HepG2 (cell line): Measurements from ENCODE around the gene PTF1A. TPM values are rescaled to one million over a fixed set of nuclear protein-coding genes. Genes with fewer than 3 reads are reported as not detected.
A peak's percentile ranks its signal among the peaks of the same experiment; 100 is the strongest.

Experiments used
- ATAC-seq: fragments of 200-7000 bp; cut with Tn5 transposase; 3 replicates; pipeline ENCODE4 v1.9.1; 2020; ENCODE audit warnings: mild to moderate bottlenecking, moderate library complexity
- BruUV-seq: library from RNA; stranded (reverse); fragments of 400-500 nt; replicated peaks from 2 replicates; lab custom pipeline; 2021; lab: Mats Ljungman, UMichigan
- CTCF ChIA-PET: fragments of 300-600 bp; formaldehyde crosslinking; extraction: SDS; loops from one replicate; lab custom pipeline; 2021; ENCODE audit warnings: low total read pairs, inconsistent platforms, low intra/inter-chr PET ratio; lab: Yijun Ruan, JAX
- POLR2A ChIA-PET: fragments of 350-600 bp; sonication (Branson Sonifier 250); formaldehyde crosslinking; loops from one replicate; lab custom pipeline; 2020; ENCODE audit warnings: antibody characterized with exemption, inconsistent platforms; lab: Yijun Ruan, JAX
- DNase-seq: peaks from one replicate; pipeline ENCODE4 v3.0.0-alpha.2; 2015; ENCODE audit warnings: low spot score
- FAIRE-seq: peaks from 3 replicates; lab custom pipeline; 2011; peaks lifted over from hg19 to GRCh38; lab: Jason Lieb, UNC
- H2AFZ ChIP-seq: one replicate; pipeline ENCODE4 v1.6.1; 2011; ENCODE audit warnings: low read length, inconsistent platforms
- H3K27ac ChIP-seq: fragments of 300-600 bp; 3 replicates; pipeline ENCODE4 v1.8.0; 2011; ENCODE audit warnings: mixed run types, mild to moderate bottlenecking, mixed read lengths, low read length, inconsistent platforms; ENCODE audit not compliant: insufficient read depth; ENCODE audit errors: extremely low read length
- H3K27me3 ChIP-seq, 2 experiments: fragments of 200-600 bp in 1 of 2; 2 replicates in 1 of 2; 3 replicates in 1 of 2; pipeline versions ENCODE4 v1.6.0 to v1.8.0; 2011; ENCODE audit warnings: low read length in 2 of 2, mild to moderate bottlenecking in 2 of 2, moderate library complexity in 2 of 2, inconsistent platforms in 1 of 2; ENCODE audit not compliant: insufficient read depth in 2 of 2, control insufficient read depth in 1 of 2
- H3K36me3 ChIP-seq, 2 experiments: fragments of 200-600 bp in 1 of 2; replicated peaks in 1 of 2; 2 replicates in 1 of 2; 3 replicates in 1 of 2; pipeline versions ENCODE4 v1.5.1 to v1.8.0; 2011; ENCODE audit warnings: low read length in 2 of 2, inconsistent platforms in 1 of 2; ENCODE audit not compliant: insufficient read depth in 2 of 2, control insufficient read depth in 1 of 2
- H3K4me1 ChIP-seq: 2 replicates; pipeline ENCODE4 v1.5.1; 2012; ENCODE audit warnings: low read length, inconsistent platforms; ENCODE audit not compliant: insufficient read depth
- H3K4me2 ChIP-seq: 2 replicates; pipeline ENCODE4 v1.6.0; 2011; ENCODE audit warnings: low read depth, low read length, inconsistent platforms
- H3K4me3 ChIP-seq, 3 experiments: fragments of 200-600 bp in 1 of 3; sonication (generic), shearing (Covaris generic) in 1 of 3; replicated peaks in 1 of 3; 2 replicates each; pipeline ENCODE4 v1.5.1; 2011 to 2016; ENCODE audit warnings: low read length in 3 of 3, inconsistent platforms in 2 of 3, low read depth in 2 of 3, mild to moderate bottlenecking in 2 of 3, control low read depth in 1 of 3, mixed read lengths in 1 of 3; ENCODE audit not compliant: insufficient read depth in 1 of 3
- H3K79me2 ChIP-seq: one replicate; pipeline ENCODE4 v1.6.1; 2011; ENCODE audit warnings: low read length, inconsistent platforms; ENCODE audit not compliant: insufficient read depth
- H3K9ac ChIP-seq: 2 replicates; pipeline ENCODE4 v1.6.0; 2011; ENCODE audit warnings: mild to moderate bottlenecking, low read depth, low read length, inconsistent platforms; ENCODE audit not compliant: insufficient read depth
- H3K9me3 ChIP-seq: 2 replicates; pipeline ENCODE4 v1.5.1; 2012; ENCODE audit warnings: mild to moderate bottlenecking, low read length
- H4K20me1 ChIP-seq: 2 replicates; pipeline ENCODE4 v1.6.0; 2011; ENCODE audit warnings: inconsistent platforms, mild to moderate bottlenecking, low read length, moderate library complexity; ENCODE audit not compliant: insufficient read depth
- GABPB1 ChIP-seq: IDR thresholded peaks from 2 replicates; pipeline ENCODE4 v1.6.1; 2016; ENCODE audit warnings: mild to moderate bottlenecking, missing genetic modification reagents, moderate library complexity, missing compliant biosample characterization
- HOXA3 ChIP-seq: sonication (generic); formaldehyde crosslinking; IDR thresholded peaks from 2 replicates; pipeline ENCODE4 v1.5.0; 2020; ENCODE audit warnings: missing genetic modification reagents
- KDM1A ChIP-seq: IDR thresholded peaks from 2 replicates; pipeline ENCODE4 v1.6.1; 2016; ENCODE audit warnings: missing compliant biosample characterization
- KDM5B ChIP-seq: sonication (generic); formaldehyde crosslinking; IDR thresholded peaks from 2 replicates; pipeline ENCODE4 v1.4.0; 2020; ENCODE audit warnings: missing genetic modification reagents, mild to moderate bottlenecking, borderline replicate concordance
- KMT2A ChIP-seq: sonication (generic); formaldehyde crosslinking; IDR thresholded peaks from 2 replicates; pipeline ENCODE4 v1.4.0; 2020; ENCODE audit warnings: missing genetic modification reagents
- MTF2 ChIP-seq: sonication (generic); formaldehyde crosslinking; IDR thresholded peaks from 2 replicates; pipeline ENCODE4 v1.5.0; 2020; ENCODE audit warnings: missing genetic modification reagents, borderline replicate concordance
- MYC ChIP-seq: sonication (generic); formaldehyde crosslinking; IDR thresholded peaks from 2 replicates; pipeline ENCODE4 v1.9.0; 2021; ENCODE audit warnings: missing genetic modification reagents, borderline replicate concordance
- SMAD9 ChIP-seq: sonication (generic); formaldehyde crosslinking; IDR thresholded peaks from 2 replicates; pipeline ENCODE4 v1.5.1; 2020; ENCODE audit warnings: mild to moderate bottlenecking, missing genetic modification reagents
- TBL1XR1 ChIP-seq: fragments of 150-350 bp; IDR thresholded peaks from 2 replicates; pipeline ENCODE4 v1.6.1; 2014; ENCODE audit warnings: borderline replicate concordance, low read length; ENCODE audit not compliant: partially characterized antibody
- YEATS4 ChIP-seq: sonication (generic); formaldehyde crosslinking; IDR thresholded peaks from 2 replicates; pipeline ENCODE4 v1.4.0; 2020; ENCODE audit warnings: missing genetic modification reagents, borderline replicate concordance
- ZEB1 ChIP-seq: IDR thresholded peaks from 2 replicates; pipeline ENCODE4 v1.6.1; 2012; ENCODE audit warnings: mild to moderate bottlenecking, low read depth, inconsistent platforms; ENCODE audit not compliant: insufficient replicate concordance
- ZNF101 ChIP-seq: sonication (generic); formaldehyde crosslinking; IDR thresholded peaks from 2 replicates; pipeline ENCODE4 v1.4.0; 2020; ENCODE audit warnings: mild to moderate bottlenecking, low read depth, missing genetic modification reagents, borderline replicate concordance
- ZNF33B ChIP-seq: sonication (generic); formaldehyde crosslinking; IDR thresholded peaks from 2 replicates; pipeline ENCODE4 v1.5.1; 2020; ENCODE audit warnings: mild to moderate bottlenecking, missing genetic modification reagents
- ZNF678 ChIP-seq: sonication (generic); formaldehyde crosslinking; IDR thresholded peaks from 2 replicates; pipeline ENCODE4 v1.4.0; 2020; ENCODE audit warnings: mild to moderate bottlenecking, missing genetic modification reagents
- WGBS: methylation state at CpG from one replicate; pipeline ENCODE4 v1.1.6; 2017; ENCODE audit warnings: low lambda C conversion rate; 5-methylcytosine and 5-hydroxymethylcytosine counted together
- in situ Hi-C: cut with HindIII; loops from 2 replicates; pipeline ENCODE4 v1.10.0; 2017; ENCODE audit warnings: low pct_unique_long_range_greater_than_20kb; ENCODE audit not compliant: extremely low pct_ligation_motif_present
- intact Hi-C: fragments of 100-400 bp; cut with micrococcal nuclease; formaldehyde crosslinking; loops from one replicate; pipeline ENCODE4 v1.10.0; 2022; ENCODE audit not compliant: unreplicated experiment
- polyA plus RNA-seq, 8 experiments: library from polyadenylated mRNA; depleted of rRNA in 3 of 8; stranded (reverse) in 7 of 8; unstranded in 1 of 8; fragments of >200 nt; fragmentation: Illumina TruSeq in 4 of 8; extraction: Trizol in 4 of 8; gene quantifications; 2 replicates each; pipeline versions ENCODE4 v1.2.1 to v1.2.3, GENCODE V29; 2011 to 2016; ENCODE audit warnings: low read depth in 4 of 8, missing spikeins in 1 of 8, mixed read lengths in 1 of 8; ENCODE audit not compliant: insufficient read depth in 1 of 8
- total RNA-seq, 5 experiments: library from RNA; depleted of rRNA; stranded (reverse); fragments of >200 nt; fragmentation: Illumina TruSeq; extraction: Trizol; gene quantifications; 2 replicates each; pipeline ENCODE4 v1.2.3, GENCODE V29; 2016; ENCODE audit warnings: low read depth in 1 of 5
- TF ChIP-seq, protein P1 (sequence below): sonication (generic); formaldehyde crosslinking; IDR thresholded peaks from 2 replicates; pipeline ENCODE4 v1.4.0; 2020; ENCODE audit warnings: missing genetic modification reagents
- TF ChIP-seq, protein P2 (sequence below): sonication (generic); formaldehyde crosslinking; IDR thresholded peaks from 2 replicates; pipeline ENCODE4 v1.4.0; 2020; ENCODE audit warnings: missing genetic modification reagents, borderline replicate concordance
- TF ChIP-seq, protein P3 (sequence below): sonication (generic); formaldehyde crosslinking; IDR thresholded peaks from 2 replicates; pipeline ENCODE4 v1.5.1; 2020; ENCODE audit warnings: missing genetic modification reagents, mild to moderate bottlenecking, borderline replicate concordance
- TF ChIP-seq, protein P4 (sequence below): sonication (generic); formaldehyde crosslinking; IDR thresholded peaks from 2 replicates; pipeline ENCODE4 v1.5.0; 2020; ENCODE audit warnings: mild to moderate bottlenecking, missing genetic modification reagents

PTF1A gene
- total and polyA plus RNA-seq, 2 of the 13 experiments (the other 11 are each of a cell fraction or from before 2014, with no cell fraction given): not detected

DNA sequence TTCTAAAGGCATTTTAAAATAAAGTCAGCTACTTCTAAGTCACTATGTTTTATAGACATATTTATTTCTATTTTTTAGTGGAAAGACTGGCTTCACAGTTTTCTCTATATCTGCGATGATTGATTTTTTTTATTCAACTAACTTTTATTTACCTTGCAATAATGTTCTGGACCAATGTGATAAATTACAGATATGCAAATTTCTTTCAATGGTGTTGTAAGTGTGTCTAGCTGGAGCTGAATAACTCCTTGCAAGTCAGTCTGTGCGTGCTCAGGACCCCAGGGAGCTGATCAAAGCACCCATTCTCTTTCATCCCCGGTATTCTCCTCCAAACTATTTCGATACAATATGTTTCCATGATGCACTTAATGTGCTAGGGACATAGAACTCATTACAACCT lies 9.7 kb downstream of the PTF1A start:
- Histone ChIP-seq H3K9ac (no peak overlapping the region), H3K4me3 (no peak overlapping the region), H3K36me3 (no peaks in the 10 kb centered on the region), H3K4me1 (peaks cover 17% of the 10 kb centered on the region), H3K27me3 (peaks cover 1 to 69% of the 10 kb centered on the region in 2 experiments; a peak in 4 of 5 replicates), H3K9me3 (no peaks in the 10 kb centered on the region), H3K79me2 (no peaks in the 10 kb centered on the region), H4K20me1 (no peaks in the 10 kb centered on the region), H3K4me2 (peak overlapping the region; percentile 38; the same call in 1 of the 2 replicates), H2AFZ (no peak overlapping the region), H3K27ac (no peak overlapping the region)
- in situ Hi-C loops: no loop called here
- DNase-seq (no peak), FAIRE-seq (no peak), ATAC-seq (no peak)
- BruUV-seq: no TSS peak
- WGBS: 16% methylated on average over 4 of the region's 4 CpGs
- ChIA-PET CTCF (no interaction called here), POLR2A (interaction anchor here (1.8 kb wide), 1 partner anchor 15 kb away, joined by 6 read pairs; no protein-coding TSS in a partner anchor)
- intact Hi-C loops: no loop called here
- TF ChIP-seq, protein P1, sequence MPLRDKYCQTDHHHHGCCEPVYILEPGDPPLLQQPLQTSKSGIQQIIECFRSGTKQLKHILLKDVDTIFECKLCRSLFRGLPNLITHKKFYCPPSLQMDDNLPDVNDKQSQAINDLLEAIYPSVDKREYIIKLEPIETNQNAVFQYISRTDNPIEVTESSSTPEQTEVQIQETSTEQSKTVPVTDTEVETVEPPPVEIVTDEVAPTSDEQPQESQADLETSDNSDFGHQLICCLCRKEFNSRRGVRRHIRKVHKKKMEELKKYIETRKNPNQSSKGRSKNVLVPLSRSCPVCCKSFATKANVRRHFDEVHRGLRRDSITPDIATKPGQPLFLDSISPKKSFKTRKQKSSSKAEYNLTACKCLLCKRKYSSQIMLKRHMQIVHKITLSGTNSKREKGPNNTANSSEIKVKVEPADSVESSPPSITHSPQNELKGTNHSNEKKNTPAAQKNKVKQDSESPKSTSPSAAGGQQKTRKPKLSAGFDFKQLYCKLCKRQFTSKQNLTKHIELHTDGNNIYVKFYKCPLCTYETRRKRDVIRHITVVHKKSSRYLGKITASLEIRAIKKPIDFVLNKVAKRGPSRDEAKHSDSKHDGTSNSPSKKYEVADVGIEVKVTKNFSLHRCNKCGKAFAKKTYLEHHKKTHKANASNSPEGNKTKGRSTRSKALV (CRISPR knock-in tag): no peak
- no peak for TF ChIP-seq MTF2 (CRISPR knock-in tag)
- no peak for TF ChIP-seq ZEB1
- TF ChIP-seq ZNF33B (CRISPR knock-in tag): no peak
- TF ChIP-seq MYC (CRISPR knock-in tag): no peak
- no peak for TF ChIP-seq GABPB1 (CRISPR knock-in tag)
- TF ChIP-seq ZNF101: no peak
- no peak for TF ChIP-seq SMAD9 (CRISPR knock-in tag)
- TF ChIP-seq, protein P2, sequence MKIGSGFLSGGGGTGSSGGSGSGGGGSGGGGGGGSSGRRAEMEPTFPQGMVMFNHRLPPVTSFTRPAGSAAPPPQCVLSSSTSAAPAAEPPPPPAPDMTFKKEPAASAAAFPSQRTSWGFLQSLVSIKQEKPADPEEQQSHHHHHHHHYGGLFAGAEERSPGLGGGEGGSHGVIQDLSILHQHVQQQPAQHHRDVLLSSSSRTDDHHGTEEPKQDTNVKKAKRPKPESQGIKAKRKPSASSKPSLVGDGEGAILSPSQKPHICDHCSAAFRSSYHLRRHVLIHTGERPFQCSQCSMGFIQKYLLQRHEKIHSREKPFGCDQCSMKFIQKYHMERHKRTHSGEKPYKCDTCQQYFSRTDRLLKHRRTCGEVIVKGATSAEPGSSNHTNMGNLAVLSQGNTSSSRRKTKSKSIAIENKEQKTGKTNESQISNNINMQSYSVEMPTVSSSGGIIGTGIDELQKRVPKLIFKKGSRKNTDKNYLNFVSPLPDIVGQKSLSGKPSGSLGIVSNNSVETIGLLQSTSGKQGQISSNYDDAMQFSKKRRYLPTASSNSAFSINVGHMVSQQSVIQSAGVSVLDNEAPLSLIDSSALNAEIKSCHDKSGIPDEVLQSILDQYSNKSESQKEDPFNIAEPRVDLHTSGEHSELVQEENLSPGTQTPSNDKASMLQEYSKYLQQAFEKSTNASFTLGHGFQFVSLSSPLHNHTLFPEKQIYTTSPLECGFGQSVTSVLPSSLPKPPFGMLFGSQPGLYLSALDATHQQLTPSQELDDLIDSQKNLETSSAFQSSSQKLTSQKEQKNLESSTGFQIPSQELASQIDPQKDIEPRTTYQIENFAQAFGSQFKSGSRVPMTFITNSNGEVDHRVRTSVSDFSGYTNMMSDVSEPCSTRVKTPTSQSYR (CRISPR knock-in tag): no peak
- TF ChIP-seq ZNF678 (CRISPR knock-in tag): no peak
- TF ChIP-seq, protein P3, sequence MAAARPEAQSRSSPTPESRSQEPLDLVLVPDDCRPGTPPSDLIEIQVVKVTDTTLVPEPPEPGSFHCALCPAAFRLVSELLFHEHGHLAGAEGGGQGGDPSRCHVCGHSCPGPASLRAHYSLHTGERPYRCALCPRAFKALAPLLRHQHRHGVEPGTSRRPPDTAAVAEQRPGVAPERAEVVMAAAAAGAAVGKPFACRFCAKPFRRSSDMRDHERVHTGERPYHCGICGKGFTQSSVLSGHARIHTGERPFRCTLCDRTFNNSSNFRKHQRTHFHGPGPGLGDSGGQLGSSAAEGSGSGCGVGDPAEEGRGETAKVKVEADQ (CRISPR knock-in tag): no peak
- no peak for TF ChIP-seq TBL1XR1
- TF ChIP-seq, protein P4, sequence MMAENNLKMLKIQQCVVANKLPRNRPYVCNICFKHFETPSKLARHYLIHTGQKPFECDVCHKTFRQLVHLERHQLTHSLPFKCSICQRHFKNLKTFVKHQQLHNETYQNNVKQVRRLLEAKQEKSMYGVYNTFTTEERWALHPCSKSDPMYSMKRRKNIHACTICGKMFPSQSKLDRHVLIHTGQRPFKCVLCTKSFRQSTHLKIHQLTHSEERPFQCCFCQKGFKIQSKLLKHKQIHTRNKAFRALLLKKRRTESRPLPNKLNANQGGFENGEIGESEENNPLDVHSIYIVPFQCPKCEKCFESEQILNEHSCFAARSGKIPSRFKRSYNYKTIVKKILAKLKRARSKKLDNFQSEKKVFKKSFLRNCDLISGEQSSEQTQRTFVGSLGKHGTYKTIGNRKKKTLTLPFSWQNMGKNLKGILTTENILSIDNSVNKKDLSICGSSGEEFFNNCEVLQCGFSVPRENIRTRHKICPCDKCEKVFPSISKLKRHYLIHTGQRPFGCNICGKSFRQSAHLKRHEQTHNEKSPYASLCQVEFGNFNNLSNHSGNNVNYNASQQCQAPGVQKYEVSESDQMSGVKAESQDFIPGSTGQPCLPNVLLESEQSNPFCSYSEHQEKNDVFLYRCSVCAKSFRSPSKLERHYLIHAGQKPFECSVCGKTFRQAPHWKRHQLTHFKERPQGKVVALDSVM (CRISPR knock-in tag): no peak
- no peak for TF ChIP-seq KMT2A (CRISPR knock-in tag)
- TF ChIP-seq YEATS4 (CRISPR knock-in tag): no peak
- TF ChIP-seq KDM1A (CRISPR knock-in tag): no peak
- no peak for TF ChIP-seq KDM5B (CRISPR knock-in tag)
- no peak for TF ChIP-seq HOXA3 (CRISPR knock-in tag)
